ENCODE data around the gene RPL15. TPM values are rescaled to one million over a fixed set of nuclear protein-coding genes. Genes with fewer than 3 reads are reported as not detected.
"Not testable (repeated sequence)": the region's sequence is repeated elsewhere in the genome, so short reads cannot be mapped to it uniquely, and the experiment has no call there.

Gene RPL15
- total RNA-seq: 1,696 and 1,756 TPM in 2 replicates

DNA sequence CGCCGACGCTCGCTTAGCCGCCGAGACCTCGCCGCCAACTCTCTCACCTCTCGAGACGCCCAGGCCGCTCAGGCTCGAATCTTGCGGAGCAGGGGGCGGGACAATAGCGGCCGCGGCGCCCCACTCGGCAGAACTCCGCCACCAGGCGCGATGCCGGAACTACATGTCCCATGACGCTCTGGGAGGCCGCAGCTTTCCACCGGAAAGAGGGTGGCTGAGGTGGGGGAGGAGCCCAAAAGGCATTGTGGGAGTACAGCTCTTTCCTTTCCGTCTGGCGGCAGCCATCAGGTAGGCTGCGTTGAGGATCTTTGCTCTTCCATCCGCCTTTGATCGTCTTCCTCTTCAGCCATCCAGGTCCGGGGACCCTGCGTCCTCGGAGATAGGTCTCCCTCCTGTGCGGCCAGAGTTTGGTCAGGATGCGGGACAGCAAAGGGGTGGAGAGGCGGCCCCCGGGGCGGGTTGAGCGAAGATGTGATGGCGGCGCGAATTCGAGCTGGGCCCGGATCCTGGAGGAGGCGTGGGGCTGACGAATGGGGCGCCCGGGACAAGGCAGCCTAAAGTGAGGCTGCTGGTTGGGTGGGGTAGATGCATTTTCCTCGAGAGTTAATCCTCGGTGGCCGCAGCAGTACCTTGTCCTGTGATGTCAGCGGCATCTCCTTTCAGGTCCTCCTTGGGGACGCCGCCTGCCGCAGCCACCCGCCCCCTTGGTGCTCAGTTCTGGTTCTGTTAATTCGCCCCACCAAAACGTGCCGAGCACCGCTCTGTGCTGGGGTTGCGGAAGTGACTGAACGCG lies at the start of gene RPL15, which contains the start of gene NKIRAS1:
Gene RPL15, plus strand, starts transcription at position 247 of the 793 bp plus-strand sequence. CDS start 728 bp downstream, outside the sequence.
Gene NKIRAS1, minus strand, starts transcription at position 105 of the 793 bp plus-strand sequence. CDS start 6,086 bp downstream, outside the sequence.
- Mint-ChIP-seq H3K27ac (peak within 1 kb of the TSS; percentile 97), H3K36me3 (ENCODE audit: low read depth) (peaks cover 49% of the 10 kb centered on the region), H3K27me3 (ENCODE audit: insufficient read depth) (peaks cover 8% of the 10 kb centered on the region), H3K4me3 (peak within 1 kb of the TSS; percentile 99), H3K9me3 (no peaks in the 10 kb centered on the region), H3K4me1 (ENCODE audit: low read depth) (peaks cover 58% of the 10 kb centered on the region)
- peak; percentile 96 for DNase-seq (ENCODE audit: low spot score)
- intact Hi-C loops (cut with micrococcal nuclease): loop anchor here (1.0 to 10.0 kb wide), 8 partner anchors 28 to 1868 kb away; partner anchors contain the start of genes NGLY1, NR1D2 and UBE2E2

GRCh38 chr3:23867400-23867799 lies 49.5 kb upstream of the RPL15 start:
- Mint-ChIP-seq H3K36me3 (ENCODE audit: low read depth) (no peaks in the 10 kb centered on the region), H3K27me3 (ENCODE audit: insufficient read depth) (no peaks in the 10 kb centered on the region), H3K27ac (no peak overlapping the region), H3K4me3 (no peak overlapping the region), H3K4me1 (ENCODE audit: low read depth) (peaks cover 5% of the 10 kb centered on the region), H3K9me3 (no peaks in the 10 kb centered on the region)
- intact Hi-C loops (cut with micrococcal nuclease): no loop called here
- no peak for DNase-seq (ENCODE audit: low spot score)

DNA sequence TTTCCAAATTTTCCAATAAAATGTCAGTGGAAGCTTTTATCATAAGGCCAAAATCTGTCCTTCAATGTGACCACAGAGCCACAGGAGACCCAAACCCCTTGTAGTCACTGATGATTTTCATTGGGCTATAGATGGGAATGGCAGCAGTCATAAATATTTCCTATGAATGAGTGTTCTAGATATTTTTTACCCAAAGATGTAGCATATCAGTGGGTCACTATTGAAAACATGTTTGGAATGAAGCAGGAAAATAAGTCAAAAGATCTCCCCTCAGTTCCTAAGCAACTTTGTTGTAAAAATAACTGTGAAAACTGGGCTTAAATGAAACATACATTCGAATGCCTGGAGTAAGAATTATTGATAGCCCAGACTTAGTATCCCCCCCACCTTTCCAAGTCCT lies 49.1 kb upstream of the RPL15 start:
- Mint-ChIP-seq H3K4me3 (no peak overlapping the region), H3K9me3 (no peaks in the 10 kb centered on the region), H3K36me3 (ENCODE audit: low read depth) (no peaks in the 10 kb centered on the region), H3K27me3 (ENCODE audit: insufficient read depth) (no peaks in the 10 kb centered on the region), H3K4me1 (ENCODE audit: low read depth) (peaks cover 5% of the 10 kb centered on the region), H3K27ac (no peak overlapping the region)
- intact Hi-C loops (cut with micrococcal nuclease): no loop called here
- DNase-seq (ENCODE audit: low spot score): no peak

GRCh38 chr3:23869977-23870662 lies 46.8 kb upstream of the RPL15 start:
- no peak for DNase-seq (ENCODE audit: low spot score)
- Mint-ChIP-seq H3K4me1 (ENCODE audit: low read depth) (peaks cover 5% of the 10 kb centered on the region), H3K36me3 (ENCODE audit: low read depth) (no peaks in the 10 kb centered on the region), H3K9me3 (no peaks in the 10 kb centered on the region), H3K27me3 (ENCODE audit: insufficient read depth) (no peaks in the 10 kb centered on the region), H3K4me3 (no peak overlapping the region), H3K27ac (no peak overlapping the region)
- intact Hi-C loops (cut with micrococcal nuclease): no loop called here

GRCh38 chr3:23870663-23871043 lies 46.3 kb upstream of the RPL15 start:
- DNase-seq (ENCODE audit: low spot score); intact Hi-C loops (cut with micrococcal nuclease): not testable (repeated sequence)

DNA sequence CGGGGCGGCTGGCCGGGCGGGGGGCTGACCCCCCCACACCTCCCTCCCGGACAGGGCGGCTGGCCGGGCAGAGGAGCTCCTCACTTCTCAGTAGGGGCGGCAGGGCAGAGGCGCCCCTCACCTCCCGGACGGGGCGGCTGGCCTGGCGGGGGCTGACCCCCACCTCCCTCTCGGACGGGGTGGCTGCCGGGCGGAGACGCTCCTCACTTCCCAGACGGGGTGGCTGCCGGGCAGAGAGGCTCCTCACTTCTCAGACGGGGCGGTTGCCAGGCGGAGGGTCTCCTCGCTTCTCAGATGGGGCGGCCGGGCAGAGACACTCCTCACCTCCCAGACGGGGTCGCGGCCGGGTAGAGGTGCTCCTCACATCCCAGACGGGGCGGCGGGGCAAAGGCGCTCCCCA lies 45.6 kb upstream of the RPL15 start:
- H3K4me1 Mint-ChIP-seq (ENCODE audit: low read depth); intact Hi-C loops (cut with micrococcal nuclease); H3K9me3 Mint-ChIP-seq; H3K27ac Mint-ChIP-seq; H3K27me3 Mint-ChIP-seq (ENCODE audit: insufficient read depth); H3K4me3 Mint-ChIP-seq; DNase-seq (ENCODE audit: low spot score); H3K36me3 Mint-ChIP-seq (ENCODE audit: low read depth): not testable (repeated sequence)

More at GRCh38 chr3:23870663-23871043, 46.3 kb upstream of the RPL15 start:
- H3K36me3 Mint-ChIP-seq (ENCODE audit: low read depth); H3K4me1 Mint-ChIP-seq (ENCODE audit: low read depth); H3K9me3 Mint-ChIP-seq; H3K27me3 Mint-ChIP-seq (ENCODE audit: insufficient read depth); H3K27ac Mint-ChIP-seq; H3K4me3 Mint-ChIP-seq: not testable (repeated sequence)

DNA sequence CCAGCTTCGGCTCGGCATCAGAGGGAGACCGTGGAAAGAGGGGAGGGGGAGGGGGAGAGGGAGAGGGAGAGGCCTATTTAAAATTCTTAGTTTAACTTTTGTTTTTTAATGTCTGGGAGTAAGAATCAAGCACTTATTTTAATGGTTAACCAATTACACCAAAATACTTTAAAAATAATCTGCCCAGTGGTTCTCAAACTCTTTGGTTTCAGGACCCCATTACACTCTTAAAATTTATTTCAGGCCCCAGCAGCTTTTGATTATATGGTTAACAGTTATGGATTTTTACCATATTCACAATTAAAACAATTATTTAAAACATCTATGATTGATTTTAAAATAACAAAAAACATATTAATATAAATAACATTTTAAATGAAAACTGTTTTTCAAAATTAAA lies 44.6 kb upstream of the RPL15 start:
- Mint-ChIP-seq H3K27ac (no peak overlapping the region), H3K36me3 (ENCODE audit: low read depth) (no peaks in the 10 kb centered on the region), H3K9me3 (no peaks in the 10 kb centered on the region), H3K27me3 (ENCODE audit: insufficient read depth) (no peaks in the 10 kb centered on the region), H3K4me3 (no peak overlapping the region), H3K4me1 (ENCODE audit: low read depth) (no peaks in the 10 kb centered on the region)
- DNase-seq (ENCODE audit: low spot score): no peak
- intact Hi-C loops (cut with micrococcal nuclease): no loop called here

GRCh38 chr3:23873941-23874340 lies 43.0 kb upstream of the RPL15 start:
- Mint-ChIP-seq H3K9me3 (no peaks in the 10 kb centered on the region), H3K4me1 (ENCODE audit: low read depth) (no peaks in the 10 kb centered on the region), H3K4me3 (no peak overlapping the region), H3K27me3 (ENCODE audit: insufficient read depth) (no peaks in the 10 kb centered on the region), H3K27ac (no peak overlapping the region), H3K36me3 (ENCODE audit: low read depth) (no peaks in the 10 kb centered on the region)
- DNase-seq (ENCODE audit: low spot score): no peak
- intact Hi-C loops (cut with micrococcal nuclease): no loop called here

DNA sequence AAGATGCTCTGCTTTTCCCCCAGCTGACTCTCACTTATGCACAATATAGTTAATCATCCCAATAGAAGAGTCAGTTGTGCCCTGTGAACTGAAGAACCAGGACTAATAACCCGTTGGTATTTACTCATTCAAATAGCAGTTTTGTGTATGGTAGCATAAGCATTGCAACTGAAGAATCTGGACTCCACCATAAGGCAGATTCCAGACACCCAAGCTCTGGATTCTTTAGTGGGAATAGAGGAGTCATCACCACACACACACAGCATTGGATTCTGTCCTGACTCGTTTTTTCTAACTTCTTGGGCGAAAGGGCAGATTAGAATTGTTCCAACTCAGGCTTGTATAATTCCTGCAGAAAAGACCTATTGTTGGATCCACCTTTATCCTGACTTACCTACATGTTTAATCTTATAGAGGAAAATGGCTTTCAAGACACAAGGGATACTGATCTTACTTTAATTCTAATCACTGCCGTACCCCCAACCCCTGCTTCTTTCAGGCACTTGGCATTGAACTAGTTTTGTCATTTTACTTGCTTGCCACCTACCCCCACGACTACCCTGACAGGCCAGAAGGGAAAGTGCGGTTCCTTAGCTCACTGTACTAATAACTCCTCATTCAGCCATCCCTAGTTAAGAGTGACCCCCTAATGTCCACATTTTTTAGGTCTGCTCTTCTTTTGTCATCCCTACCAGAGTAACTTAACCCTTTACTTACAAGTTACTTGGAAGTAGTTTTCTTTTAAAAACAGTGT lies 42.4 kb upstream of the RPL15 start:
- Mint-ChIP-seq H3K4me1 (ENCODE audit: low read depth) (no peaks in the 10 kb centered on the region), H3K27ac (no peak overlapping the region), H3K9me3 (no peaks in the 10 kb centered on the region), H3K36me3 (ENCODE audit: low read depth) (no peaks in the 10 kb centered on the region), H3K27me3 (ENCODE audit: insufficient read depth) (no peaks in the 10 kb centered on the region), H3K4me3 (no peak overlapping the region)
- intact Hi-C loops (cut with micrococcal nuclease): no loop called here
- no peak for DNase-seq (ENCODE audit: low spot score)

- Mint-ChIP-seq H3K4me1 (ENCODE audit: low read depth) (no peaks in the 10 kb centered on the region), H3K36me3 (ENCODE audit: low read depth) (no peaks in the 10 kb centered on the region), H3K27ac (no peak overlapping the region), H3K9me3 (no peaks in the 10 kb centered on the region), H3K4me3 (no peak overlapping the region), H3K27me3 (ENCODE audit: insufficient read depth) (no peaks in the 10 kb centered on the region)
- intact Hi-C loops (cut with micrococcal nuclease): no loop called here
- DNase-seq (ENCODE audit: low spot score): no peak
These were observed 41.7 kb upstream of the RPL15 start for GRCh38 chr3:23875113-23875725.

DNA sequence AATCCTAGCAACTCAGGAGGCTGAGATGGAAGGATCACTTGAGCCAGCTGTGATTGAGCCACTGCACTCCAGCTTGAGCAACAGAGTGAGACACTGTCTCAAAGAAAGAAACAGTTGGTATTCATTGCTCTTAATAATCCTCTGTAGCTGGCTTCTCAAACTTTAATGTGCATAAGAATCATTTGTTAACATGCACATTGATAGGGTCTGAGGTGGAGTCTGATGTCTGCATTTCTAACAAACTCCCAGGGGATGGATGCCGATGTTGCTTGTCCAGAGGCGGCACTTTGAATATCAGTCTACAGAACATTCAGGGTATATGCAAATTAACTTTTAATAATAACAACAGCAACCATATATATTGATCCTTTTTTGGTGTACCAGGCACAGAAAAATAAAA lies 40.0 kb upstream of the RPL15 start:
- H3K4me3 Mint-ChIP-seq: no peak overlapping the region
- no peak overlapping the region for H3K27ac Mint-ChIP-seq
- H3K36me3 Mint-ChIP-seq (ENCODE audit: low read depth): peaks cover 3% of the 10 kb centered on the region
- H3K9me3 Mint-ChIP-seq: no peaks in the 10 kb centered on the region
- no peaks in the 10 kb centered on the region for H3K27me3 Mint-ChIP-seq (ENCODE audit: insufficient read depth)
- intact Hi-C loops (cut with micrococcal nuclease): no loop called here
- no peaks in the 10 kb centered on the region for H3K4me1 Mint-ChIP-seq (ENCODE audit: low read depth)
- DNase-seq (ENCODE audit: low spot score): no peak

DNA sequence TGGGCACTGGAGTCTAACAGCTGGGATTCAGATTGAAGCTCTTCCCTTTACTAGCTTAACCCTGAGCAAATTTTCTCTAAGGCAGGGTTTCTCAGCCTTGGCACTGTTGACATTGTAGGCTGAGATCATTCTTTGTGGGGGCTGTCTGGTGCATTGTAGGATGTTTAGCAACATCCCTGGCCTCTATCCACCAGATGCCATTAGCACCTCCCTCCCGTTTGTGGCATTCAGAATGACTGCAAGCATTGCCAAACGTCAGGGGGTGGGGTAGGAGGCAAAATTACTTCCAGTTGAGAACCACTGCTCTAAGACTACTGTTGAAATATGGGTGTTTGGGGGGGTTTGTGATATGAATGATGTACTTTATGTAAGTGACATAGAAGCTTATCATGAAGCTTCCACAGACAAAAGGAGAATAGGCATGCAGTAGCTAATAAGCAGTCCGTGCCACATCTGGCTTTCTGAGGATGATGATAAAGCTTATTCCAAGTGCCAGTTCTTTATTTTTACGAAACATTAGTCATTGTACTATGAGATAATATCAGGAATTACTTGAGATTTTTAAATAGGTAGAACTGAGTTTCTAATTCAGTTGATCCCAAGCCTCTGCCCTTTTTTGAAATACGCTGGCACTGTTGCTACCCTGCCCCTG lies 39.5 kb upstream of the RPL15 start:
- H3K4me3 Mint-ChIP-seq: no peak overlapping the region
- no peak for DNase-seq (ENCODE audit: low spot score)
- no peaks in the 10 kb centered on the region for H3K9me3 Mint-ChIP-seq
- intact Hi-C loops (cut with micrococcal nuclease): no loop called here
- H3K27me3 Mint-ChIP-seq (ENCODE audit: insufficient read depth): no peaks in the 10 kb centered on the region
- peaks cover 3% of the 10 kb centered on the region for H3K36me3 Mint-ChIP-seq (ENCODE audit: low read depth)
- no peak overlapping the region for H3K27ac Mint-ChIP-seq
- no peaks in the 10 kb centered on the region for H3K4me1 Mint-ChIP-seq (ENCODE audit: low read depth)

All from activated T-helper 1 cell treated with anti-CD3 and anti-CD28 coated beads, Interleukin-12 subunit alpha, Interleukin-12 subunit beta, Interleukin-2, Interleukin-4 antibody, amounts not matched to agents 30 ng/mL and 10 ng/mL and 1 ng/mL, durations not matched to agents 14 hours and 24 hours and 36 hours (primary cell).